Measurements from ENCODE around the gene DLL1. TPM values are rescaled to one million over a fixed set of nuclear protein-coding genes. Genes with fewer than 3 reads are reported as not detected.
"Not testable (repeated sequence)": the region's sequence is repeated elsewhere in the genome, so short reads cannot be mapped to it uniquely, and the experiment has no call there.

DLL1 gene, protein sequence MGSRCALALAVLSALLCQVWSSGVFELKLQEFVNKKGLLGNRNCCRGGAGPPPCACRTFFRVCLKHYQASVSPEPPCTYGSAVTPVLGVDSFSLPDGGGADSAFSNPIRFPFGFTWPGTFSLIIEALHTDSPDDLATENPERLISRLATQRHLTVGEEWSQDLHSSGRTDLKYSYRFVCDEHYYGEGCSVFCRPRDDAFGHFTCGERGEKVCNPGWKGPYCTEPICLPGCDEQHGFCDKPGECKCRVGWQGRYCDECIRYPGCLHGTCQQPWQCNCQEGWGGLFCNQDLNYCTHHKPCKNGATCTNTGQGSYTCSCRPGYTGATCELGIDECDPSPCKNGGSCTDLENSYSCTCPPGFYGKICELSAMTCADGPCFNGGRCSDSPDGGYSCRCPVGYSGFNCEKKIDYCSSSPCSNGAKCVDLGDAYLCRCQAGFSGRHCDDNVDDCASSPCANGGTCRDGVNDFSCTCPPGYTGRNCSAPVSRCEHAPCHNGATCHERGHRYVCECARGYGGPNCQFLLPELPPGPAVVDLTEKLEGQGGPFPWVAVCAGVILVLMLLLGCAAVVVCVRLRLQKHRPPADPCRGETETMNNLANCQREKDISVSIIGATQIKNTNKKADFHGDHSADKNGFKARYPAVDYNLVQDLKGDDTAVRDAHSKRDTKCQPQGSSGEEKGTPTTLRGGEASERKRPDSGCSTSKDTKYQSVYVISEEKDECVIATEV
- total RNA-seq (2014; rRNA removed; shearing (Covaris generic)) (0.05 TPM in 1 of 2 replicates, not detected in the other), total RNA-seq (2022) (0.28 TPM in 1 of 2 replicates, not detected in the other), Bru-seq, nascent RNA (not detected), BruChase-seq, experiment 1, labeled RNA remaining after a 6-hour chase (not detected), BruChase-seq, experiment 2, labeled RNA remaining after a 2-hour chase (percentile 14 among the genes with signal in this experiment)
- long read RNA-seq, partial matches to known transcripts = 0 of 5 reads
- long read RNA-seq, other reads (novel, unspliced or antisense) = 5 of 5 reads

DNA sequence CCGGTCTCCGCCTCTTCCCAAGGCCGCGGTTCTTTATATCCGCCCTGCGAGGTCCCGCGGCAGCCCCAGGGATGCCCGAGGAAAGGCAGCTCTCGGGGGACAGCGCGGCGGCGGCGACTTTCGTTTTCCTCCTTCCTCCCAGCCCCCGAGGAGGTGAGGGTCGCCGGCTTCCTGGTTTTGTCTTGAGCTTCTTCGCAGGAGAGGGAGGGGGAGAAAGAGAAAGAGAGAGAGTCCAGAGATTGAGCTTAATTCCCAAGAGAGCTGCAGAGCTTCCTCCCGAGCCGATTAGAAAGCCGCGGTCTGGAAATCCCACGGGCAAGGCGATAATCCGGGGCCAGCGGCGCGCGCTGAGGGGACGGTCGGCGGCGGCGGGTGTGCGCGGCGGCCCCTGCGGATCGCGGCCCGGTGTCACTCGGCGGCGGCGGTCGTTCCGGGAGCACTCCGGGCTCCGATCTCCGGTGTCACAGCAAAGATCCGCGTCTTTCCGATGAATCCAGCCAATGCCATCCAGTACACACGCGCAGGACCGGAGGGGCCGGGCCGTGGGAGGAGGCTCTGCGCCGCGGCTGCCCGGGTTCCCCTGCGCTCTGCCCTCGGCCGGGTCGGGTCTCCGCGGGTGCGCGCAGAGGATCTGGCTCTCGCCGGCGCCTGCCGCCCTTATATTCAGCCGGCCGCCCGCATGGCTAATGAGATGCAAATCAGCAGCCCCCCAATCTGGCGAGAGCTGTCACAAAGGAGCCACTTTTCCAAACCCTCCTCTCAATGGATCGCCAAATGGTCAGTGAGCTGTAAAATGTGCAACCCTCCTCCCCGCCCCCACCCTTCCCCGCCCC lies at the start of gene DLL1:
DLL1 (minus strand) TSS at position 783 of the 833 bp plus-strand sequence. CDS start 939 bp downstream, outside the sequence.
- peaks cover under 1% of the 10 kb centered on the region for H3K4me1 ChIP-seq (ENCODE audit: insufficient read depth, low read length, poor library complexity, severe bottlenecking)
- peak within 1 kb of the TSS; percentile 26; the same call in 1 of the 2 replicates for H3K4me2 ChIP-seq (ENCODE audit: low read length)
- POLR2A ChIA-PET = no interaction called here

GRCh38 chr6:170335199-170335598 lies 44.3 kb upstream of the DLL1 start:
- H3K27ac ChIP-seq (ENCODE audit: low read depth, low read length, poor library complexity, severe bottlenecking); H4K20me1 ChIP-seq (ENCODE audit: insufficient read depth, low read length); intact Hi-C loops (cut with micrococcal nuclease; ENCODE audit: unreplicated experiment); H3K4me1 ChIP-seq (ENCODE audit: insufficient read depth, low read length, poor library complexity, severe bottlenecking); DNase-seq (ENCODE audit: low spot score); H2AFZ ChIP-seq (ENCODE audit: low read length); H3K4me3 ChIP-seq (ENCODE audit: low read depth, low read length, poor library complexity, severe bottlenecking); H3K9me3 ChIP-seq (ENCODE audit: low read length); H3K9me2 ChIP-seq (ENCODE audit: insufficient read depth, low read length); H3K79me2 ChIP-seq (ENCODE audit: insufficient read depth, low read depth, low read length); POLR2A ChIA-PET; BruUV-seq (replicated peaks); CTCF ChIA-PET (ENCODE audit: unreplicated experiment); H3K4me2 ChIP-seq (ENCODE audit: low read length): not testable (repeated sequence)
- H3K36me3 ChIP-seq (ENCODE audit: insufficient read depth, low read length) = peaks cover 51% of the 10 kb centered on the region

More for the DNA sequence above, at the start of gene DLL1:
- Histone ChIP-seq H3K27ac (ENCODE audit: low read depth, low read length, poor library complexity, severe bottlenecking) (no peak within 1 kb of the TSS), H3K36me3 (ENCODE audit: insufficient read depth, low read length) (no peaks in the 10 kb centered on the region), H2AFZ (ENCODE audit: low read length) (no peak within 1 kb of the TSS), H4K20me1 (ENCODE audit: insufficient read depth, low read length) (0 out of 2 replicates have a peak, but pooled peaks cover 5% of the 10 kb centered on the region), H3K79me2 (ENCODE audit: insufficient read depth, low read depth, low read length) (no peaks in the 10 kb centered on the region), H3K9me3 (ENCODE audit: low read length) (no peaks in the 10 kb centered on the region), H3K4me3 (ENCODE audit: low read depth, low read length, poor library complexity, severe bottlenecking) (no peak within 1 kb of the TSS), H3K9me2 (ENCODE audit: insufficient read depth, low read length) (no peaks in the 10 kb centered on the region)
- intact Hi-C loops (cut with micrococcal nuclease; ENCODE audit: unreplicated experiment) = loop anchor here (5.0 to 10.0 kb wide), 2 partner anchors 458 to 496 kb away; no protein-coding TSS in a partner anchor
- CTCF ChIA-PET (ENCODE audit: unreplicated experiment) = interaction anchor here (0.7 kb wide), 1 partner anchor 459 kb away, joined by 4 read pairs; no protein-coding TSS in a partner anchor
- TF ChIP-seq, protein P1, sequence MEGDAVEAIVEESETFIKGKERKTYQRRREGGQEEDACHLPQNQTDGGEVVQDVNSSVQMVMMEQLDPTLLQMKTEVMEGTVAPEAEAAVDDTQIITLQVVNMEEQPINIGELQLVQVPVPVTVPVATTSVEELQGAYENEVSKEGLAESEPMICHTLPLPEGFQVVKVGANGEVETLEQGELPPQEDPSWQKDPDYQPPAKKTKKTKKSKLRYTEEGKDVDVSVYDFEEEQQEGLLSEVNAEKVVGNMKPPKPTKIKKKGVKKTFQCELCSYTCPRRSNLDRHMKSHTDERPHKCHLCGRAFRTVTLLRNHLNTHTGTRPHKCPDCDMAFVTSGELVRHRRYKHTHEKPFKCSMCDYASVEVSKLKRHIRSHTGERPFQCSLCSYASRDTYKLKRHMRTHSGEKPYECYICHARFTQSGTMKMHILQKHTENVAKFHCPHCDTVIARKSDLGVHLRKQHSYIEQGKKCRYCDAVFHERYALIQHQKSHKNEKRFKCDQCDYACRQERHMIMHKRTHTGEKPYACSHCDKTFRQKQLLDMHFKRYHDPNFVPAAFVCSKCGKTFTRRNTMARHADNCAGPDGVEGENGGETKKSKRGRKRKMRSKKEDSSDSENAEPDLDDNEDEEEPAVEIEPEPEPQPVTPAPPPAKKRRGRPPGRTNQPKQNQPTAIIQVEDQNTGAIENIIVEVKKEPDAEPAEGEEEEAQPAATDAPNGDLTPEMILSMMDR (conservative IDR thresholded peaks at IDR 0.05; ENCODE audit: low read length) = no peak
- TF ChIP-seq EZH2phosphoT487 (IDR thresholded peaks at IDR 0.05; ENCODE audit: borderline replicate concordance, low read depth, low read length) = 0 out of 2 replicates have a peak, but pooled peaks have one; percentile 26
- DNase-seq (ENCODE audit: low spot score) = no peak
- BruUV-seq (replicated peaks) = no TSS peak

Data from OCI-LY7 (cell line).